Astrocyte (in vitro differentiated cells and primary cell): ENCODE results near the gene NUDT14.

Experiments used
- CTCF ChIP-seq: IDR thresholded peaks from 2 replicates; pipeline ENCODE4 v1.5.1; 2011; ENCODE audit warnings: low read depth, mild to moderate bottlenecking, inconsistent platforms, low read length, moderate library complexity; ENCODE audit not compliant: insufficient read depth
- EZH2 ChIP-seq: IDR thresholded peaks from 2 replicates; pipeline ENCODE4 v1.6.1; 2012; ENCODE audit warnings: mild to moderate bottlenecking, low read length, inconsistent platforms; ENCODE audit not compliant: insufficient read depth

DNA sequence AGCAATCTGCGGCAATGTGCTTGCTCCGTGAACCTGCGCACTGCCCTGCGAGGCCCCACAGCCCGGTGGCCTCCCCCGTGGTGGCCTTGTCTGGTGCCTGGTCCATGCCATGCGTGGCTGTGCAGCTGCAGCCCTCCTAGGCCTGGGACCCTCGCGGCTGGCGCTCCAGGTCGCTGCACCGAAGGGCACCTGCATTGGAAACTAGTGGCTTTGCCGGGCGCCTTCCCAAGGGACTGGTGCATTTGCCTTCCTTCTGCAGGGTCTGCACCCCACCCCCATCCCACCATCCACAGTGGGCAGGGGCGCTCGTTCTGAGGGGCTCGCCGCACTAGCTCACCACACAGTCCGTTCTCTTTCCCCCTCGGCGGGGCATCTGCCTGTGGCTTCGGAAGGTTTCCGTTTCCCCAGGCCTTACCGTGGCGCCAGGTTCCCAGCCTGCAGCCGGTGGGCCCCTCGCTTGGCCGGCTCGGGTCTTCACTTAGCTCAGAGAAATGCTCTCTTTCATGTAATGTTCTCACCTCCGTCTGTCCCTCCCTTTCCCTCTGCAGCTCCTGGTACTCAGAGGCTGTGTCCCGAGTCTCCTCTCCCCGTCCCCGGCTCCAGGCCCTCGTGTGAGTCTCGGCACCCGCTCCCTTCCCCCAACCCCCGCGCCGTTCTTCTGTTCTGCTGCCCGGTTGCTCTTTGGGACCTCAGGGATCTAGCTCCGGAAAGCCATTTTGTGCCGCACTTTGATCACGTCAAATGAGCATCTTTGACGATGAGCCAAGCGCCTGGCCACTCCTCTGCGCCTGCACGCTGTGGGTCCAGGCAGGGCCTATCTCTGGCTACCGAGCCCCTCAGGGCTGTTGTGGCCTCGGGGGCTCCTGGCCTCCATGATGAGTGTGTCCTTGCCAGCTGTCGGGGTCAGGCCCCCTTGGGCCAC, 44.5 kb downstream of the NUDT14 start:
- TF ChIP-seq CTCF (no peak), EZH2 (no peak)
